Measurements from ENCODE around the gene RELT. TPM values are rescaled to one million over a fixed set of nuclear protein-coding genes. Genes with fewer than 3 reads are reported as not detected.

RELT gene
- total and polyA plus RNA-seq, 2 donors (not counting 1 experiment from before 2014, with no cell fraction given): 71.6 to 92.4 TPM

DNA sequence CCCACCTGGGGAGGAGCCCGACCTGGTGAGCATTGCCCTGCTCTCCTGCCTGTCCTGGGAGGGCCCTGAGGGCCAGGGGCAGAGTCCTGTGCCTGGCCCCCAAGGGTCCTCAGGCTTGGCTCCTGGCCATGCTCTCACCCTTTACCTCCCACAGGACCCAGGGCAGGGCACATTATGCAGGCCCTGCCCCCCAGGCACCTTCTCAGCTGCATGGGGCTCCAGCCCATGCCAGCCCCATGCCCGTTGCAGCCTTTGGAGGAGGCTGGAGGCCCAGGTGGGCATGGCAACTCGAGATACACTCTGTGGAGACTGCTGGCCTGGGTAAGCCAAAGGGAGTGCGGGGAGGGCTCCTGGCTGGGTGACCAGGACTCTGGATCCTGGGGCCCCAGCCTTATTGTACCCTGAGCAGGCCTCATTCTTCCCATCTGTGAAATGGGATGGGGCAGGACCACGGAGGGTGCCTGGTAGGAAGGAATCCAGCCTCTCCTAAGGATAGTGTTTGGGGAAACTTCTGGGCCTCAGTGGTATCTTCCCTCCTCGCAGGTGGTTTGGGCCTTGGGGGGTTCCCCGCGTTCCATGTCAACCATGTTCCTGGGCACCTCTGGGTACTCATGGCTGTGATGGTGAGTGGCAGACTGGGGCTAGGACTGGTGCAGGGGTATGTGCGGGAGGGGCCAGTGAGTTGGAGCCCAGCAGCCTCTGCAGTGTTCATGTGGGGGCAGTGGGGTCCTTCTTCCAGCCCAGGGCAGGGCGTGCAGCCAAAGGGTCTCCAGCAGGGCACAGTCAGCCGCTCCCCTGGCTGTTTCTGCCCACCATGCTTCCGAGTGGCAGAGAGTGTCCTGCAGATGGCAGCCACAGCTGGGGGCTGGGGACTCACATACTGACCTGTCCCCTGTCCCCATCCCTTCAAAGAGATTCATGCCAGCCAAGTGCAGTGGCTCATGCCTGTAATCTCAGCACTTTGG is 14.7 kb downstream of the RELT start:
- peak overlapping the region; percentile 89 for H3K4me2 ChIP-seq (replicated peaks; ENCODE audit: low read depth, low read length, poor library complexity, severe bottlenecking)
- H3K27ac ChIP-seq (ENCODE audit: low read length in 2 of 2): peak overlapping the region; percentile 25 to 98
- H3K4me1 Mint-ChIP-seq: peaks cover 59% of the 10 kb centered on the region
- H3K79me2 ChIP-seq (ENCODE audit: control insufficient read depth, insufficient read depth, low read length): peaks cover 80% of the 10 kb centered on the region
- POLR2A ChIA-PET: no interaction called here
- H3K4me3 ChIP-seq (ENCODE audit: control extremely low read depth in 1 of 5, extremely low read depth in 1 of 5, insufficient read depth in 1 of 5, low read depth in 2 of 5, low read length in 4 of 5): no peak overlapping the region
- H3K9ac ChIP-seq (ENCODE audit: low read length): no peak overlapping the region
- CTCF ChIA-PET: interaction anchor here (3.5 to 13.9 kb wide), 3 partner anchors 7 to 40 kb away, joined by 42 to 352 read pairs (median 311); partner anchors contain the start of gene RELT
- intact Hi-C loops (cut with micrococcal nuclease): no loop called here
- no peak for TF ChIP-seq EZH2 (IDR thresholded peaks at IDR 0.05; ENCODE audit: borderline replicate concordance, insufficient read depth, low read depth, low read length, poor library complexity, severe bottlenecking)
- TF ChIP-seq CTCF (IDR thresholded peaks at IDR 0.05): no peak
- H3K4me3 Mint-ChIP-seq: no peak overlapping the region
- ATAC-seq (ENCODE audit: low read depth) (no peak), DNase-seq (peak; percentile 12)
- peaks cover 47 to 64% of the 10 kb centered on the region in 2 donors for H3K4me1 ChIP-seq (ENCODE audit: control insufficient read depth in 2 of 2, insufficient read depth in 2 of 2, low read length in 2 of 2)
- H4K20me1 ChIP-seq (ENCODE audit: control insufficient read depth, insufficient read depth, low read length, poor library complexity, severe bottlenecking): peaks cover 78% of the 10 kb centered on the region
- no peak overlapping the region for H2AFZ ChIP-seq (ENCODE audit: insufficient read depth, low read depth, low read length, poor library complexity, severe bottlenecking)
- WGBS (ENCODE audit: insufficient coverage): 93% methylated on average over 12 of the region's 12 CpGs
- no peaks in the 10 kb centered on the region for H3K9me3 ChIP-seq (ENCODE audit: control extremely low read depth in 1 of 3, control insufficient read depth in 2 of 3, insufficient read depth in 1 of 3, low read length in 2 of 3)
- peaks cover 0 to 64% of the 10 kb centered on the region in 2 experiments for H3K36me3 ChIP-seq (replicated peaks in 1 of 2; ENCODE audit: control extremely low read depth in 1 of 2, control insufficient read depth in 1 of 2, extremely low read depth in 1 of 2, insufficient read depth in 2 of 2, low read length in 1 of 2)
- no peaks in the 10 kb centered on the region for H3K27me3 Mint-ChIP-seq
- H3K9me3 Mint-ChIP-seq (ENCODE audit: insufficient read depth): no peaks in the 10 kb centered on the region
- H3K27ac Mint-ChIP-seq: peak overlapping the region; percentile 99
- H3K27me3 ChIP-seq (replicated peaks in 1 of 4; ENCODE audit: control extremely low read depth in 1 of 4, control insufficient read depth in 3 of 4, insufficient read depth in 4 of 4, low read length in 3 of 4): no peaks in the 10 kb centered on the region

DNA sequence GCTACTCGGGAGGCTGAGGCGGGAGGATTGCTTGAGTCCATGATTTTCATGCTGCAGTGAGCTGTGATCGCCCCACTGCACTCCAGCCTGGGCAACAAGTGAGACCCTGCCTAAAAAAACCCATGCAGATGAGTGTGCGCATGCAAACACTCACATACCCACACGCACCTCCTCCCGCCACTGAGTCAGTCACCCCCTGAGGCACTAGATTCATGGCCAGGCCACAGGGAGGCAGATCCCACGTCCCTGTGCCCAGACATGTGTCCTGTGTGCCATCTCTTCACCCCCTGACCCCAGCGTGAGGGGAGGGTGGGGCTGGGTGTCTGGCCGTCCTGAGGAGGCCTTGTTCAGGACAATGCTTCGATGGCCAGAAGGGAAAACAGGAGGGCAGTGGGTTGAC is 15.5 kb downstream of the RELT start:
- CTCF ChIA-PET: interaction anchor here (3.5 to 13.9 kb wide), 3 partner anchors 8 to 40 kb away, joined by 42 to 352 read pairs (median 311); partner anchors contain the start of gene RELT
- H3K79me2 ChIP-seq (ENCODE audit: control insufficient read depth, insufficient read depth, low read length): peaks cover 72% of the 10 kb centered on the region
- no peak overlapping the region for H2AFZ ChIP-seq (ENCODE audit: insufficient read depth, low read depth, low read length, poor library complexity, severe bottlenecking)
- DNase-seq (peak; percentile 11), ATAC-seq (ENCODE audit: low read depth) (no peak)
- peaks cover 51% of the 10 kb centered on the region for H3K4me1 Mint-ChIP-seq
- H3K4me1 ChIP-seq (ENCODE audit: control insufficient read depth in 2 of 2, insufficient read depth in 2 of 2, low read length in 2 of 2): peaks cover 40 to 56% of the 10 kb centered on the region in 2 donors
- peaks cover 0 to 71% of the 10 kb centered on the region in 2 experiments for H3K36me3 ChIP-seq (replicated peaks in 1 of 2; ENCODE audit: control extremely low read depth in 1 of 2, control insufficient read depth in 1 of 2, extremely low read depth in 1 of 2, insufficient read depth in 2 of 2, low read length in 1 of 2)
- POLR2A ChIA-PET: no interaction called here
- no peaks in the 10 kb centered on the region for H3K9me3 ChIP-seq (ENCODE audit: control extremely low read depth in 1 of 3, control insufficient read depth in 2 of 3, insufficient read depth in 1 of 3, low read length in 2 of 3)
- intact Hi-C loops (cut with micrococcal nuclease): no loop called here
- no peaks in the 10 kb centered on the region for H3K27me3 ChIP-seq (replicated peaks in 1 of 4; ENCODE audit: control extremely low read depth in 1 of 4, control insufficient read depth in 3 of 4, insufficient read depth in 4 of 4, low read length in 3 of 4)
- 89% methylated on average over 9 of the region's 10 CpGs for WGBS (ENCODE audit: insufficient coverage)
- H3K4me3 Mint-ChIP-seq: no peak overlapping the region
- H3K27ac Mint-ChIP-seq: peak overlapping the region; percentile 81
- H3K27ac ChIP-seq (ENCODE audit: low read length in 2 of 2): no peak overlapping the region
- no peak overlapping the region for H3K9ac ChIP-seq (ENCODE audit: low read length)
- H3K9me3 Mint-ChIP-seq (ENCODE audit: insufficient read depth): no peaks in the 10 kb centered on the region
- TF ChIP-seq EZH2 (IDR thresholded peaks at IDR 0.05; ENCODE audit: borderline replicate concordance, insufficient read depth, low read depth, low read length, poor library complexity, severe bottlenecking): no peak
- TF ChIP-seq CTCF (IDR thresholded peaks at IDR 0.05): no peak
- peaks cover 82% of the 10 kb centered on the region for H4K20me1 ChIP-seq (ENCODE audit: control insufficient read depth, insufficient read depth, low read length, poor library complexity, severe bottlenecking)
- H3K4me3 ChIP-seq (ENCODE audit: control extremely low read depth in 1 of 5, extremely low read depth in 1 of 5, insufficient read depth in 1 of 5, low read depth in 2 of 5, low read length in 4 of 5): no peak overlapping the region
- H3K4me2 ChIP-seq (replicated peaks; ENCODE audit: low read depth, low read length, poor library complexity, severe bottlenecking): no peak overlapping the region
- no peaks in the 10 kb centered on the region for H3K27me3 Mint-ChIP-seq
